ENCODE results near the gene SLC10A3.

GRCh38 chrX:154490021-154490413, 412 bp downstream of the SLC10A3 start:
- TF ChIP-seq CBFB (IDR thresholded peaks at IDR 0.05; ENCODE audit: low read depth) (no peak), REST (IDR thresholded peaks at IDR 0.05; ENCODE audit: low read depth, low read length) (no peak), TCF12 (IDR thresholded peaks at IDR 0.05; ENCODE audit: low read depth, low read length) (no peak), RBBP5 (conservative IDR thresholded peaks at IDR 0.05) (no peak), USF2 (IDR thresholded peaks at IDR 0.05; ENCODE audit: borderline replicate concordance, low read depth, low read length) (no peak), BRCA1 (IDR thresholded peaks at IDR 0.05; ENCODE audit: low read depth, low read length) (no peak), CTCF (IDR thresholded peaks at IDR 0.05 in 2 of 3, conservative IDR thresholded peaks at IDR 0.05 in 1 of 3; ENCODE audit: control insufficient read depth in 2 of 3, extremely low read depth in 1 of 3, insufficient read depth in 1 of 3, low read depth in 3 of 3, low read length in 3 of 3) (no peak), MYC (IDR thresholded peaks at IDR 0.05; ENCODE audit: insufficient read depth, insufficient read length, insufficient replicate concordance, low read length, severe bottlenecking) (no peak), POLR2A (IDR thresholded peaks at IDR 0.05; ENCODE audit: low read depth, low read length) (no peak), SP1 (IDR thresholded peaks at IDR 0.05; ENCODE audit: low read depth, low read length) (no peak), RELA (IDR thresholded peaks at IDR 0.05; ENCODE audit: borderline replicate concordance, partially characterized antibody) (no peak)

All from GM12878 (cell line).